ENCODE results near the gene AGAP1. TPM values are rescaled to one million over a fixed set of nuclear protein-coding genes. Genes with fewer than 3 reads are reported as not detected.

The AGAP1 gene
- total RNA-seq, 1 donor from 2014 or later = 47.2 TPM

DNA sequence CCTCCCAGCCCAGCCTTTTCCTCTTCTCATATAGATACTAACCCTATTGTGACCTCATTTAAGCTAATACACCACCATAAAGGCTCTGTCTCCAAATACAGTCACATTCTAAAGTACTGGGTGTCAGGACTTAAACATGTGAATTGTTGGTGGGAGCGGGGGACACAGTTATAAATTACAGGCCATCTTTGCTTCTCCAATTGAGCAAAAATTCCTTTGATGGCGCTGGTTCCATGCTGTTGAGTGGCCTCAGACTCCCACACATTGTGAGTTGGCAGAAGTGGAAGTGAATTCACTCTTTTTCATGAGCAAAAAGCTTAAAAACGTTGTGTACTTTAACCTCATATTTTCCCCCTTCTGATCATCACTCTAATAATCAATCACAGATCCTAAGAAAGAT is 628.4 kb downstream of the AGAP1 start:
- Mint-ChIP-seq H3K4me1 (ENCODE audit: low read depth) (peaks cover 22% of the 10 kb centered on the region), H3K36me3 (ENCODE audit: insufficient read depth) (peaks cover 24% of the 10 kb centered on the region), H3K27me3 (peaks cover 20% of the 10 kb centered on the region), H3K4me3 (ENCODE audit: low read depth) (no peak overlapping the region), H3K9me3 (ENCODE audit: low read depth) (no peaks in the 10 kb centered on the region), H3K27ac (no peak overlapping the region)
- TF ChIP-seq, protein P1, sequence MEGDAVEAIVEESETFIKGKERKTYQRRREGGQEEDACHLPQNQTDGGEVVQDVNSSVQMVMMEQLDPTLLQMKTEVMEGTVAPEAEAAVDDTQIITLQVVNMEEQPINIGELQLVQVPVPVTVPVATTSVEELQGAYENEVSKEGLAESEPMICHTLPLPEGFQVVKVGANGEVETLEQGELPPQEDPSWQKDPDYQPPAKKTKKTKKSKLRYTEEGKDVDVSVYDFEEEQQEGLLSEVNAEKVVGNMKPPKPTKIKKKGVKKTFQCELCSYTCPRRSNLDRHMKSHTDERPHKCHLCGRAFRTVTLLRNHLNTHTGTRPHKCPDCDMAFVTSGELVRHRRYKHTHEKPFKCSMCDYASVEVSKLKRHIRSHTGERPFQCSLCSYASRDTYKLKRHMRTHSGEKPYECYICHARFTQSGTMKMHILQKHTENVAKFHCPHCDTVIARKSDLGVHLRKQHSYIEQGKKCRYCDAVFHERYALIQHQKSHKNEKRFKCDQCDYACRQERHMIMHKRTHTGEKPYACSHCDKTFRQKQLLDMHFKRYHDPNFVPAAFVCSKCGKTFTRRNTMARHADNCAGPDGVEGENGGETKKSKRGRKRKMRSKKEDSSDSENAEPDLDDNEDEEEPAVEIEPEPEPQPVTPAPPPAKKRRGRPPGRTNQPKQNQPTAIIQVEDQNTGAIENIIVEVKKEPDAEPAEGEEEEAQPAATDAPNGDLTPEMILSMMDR (IDR thresholded peaks at IDR 0.05; ENCODE audit: unreplicated experiment) = no peak
- no peak for DNase-seq (ENCODE audit: low spot score, unreplicated experiment)

DNA sequence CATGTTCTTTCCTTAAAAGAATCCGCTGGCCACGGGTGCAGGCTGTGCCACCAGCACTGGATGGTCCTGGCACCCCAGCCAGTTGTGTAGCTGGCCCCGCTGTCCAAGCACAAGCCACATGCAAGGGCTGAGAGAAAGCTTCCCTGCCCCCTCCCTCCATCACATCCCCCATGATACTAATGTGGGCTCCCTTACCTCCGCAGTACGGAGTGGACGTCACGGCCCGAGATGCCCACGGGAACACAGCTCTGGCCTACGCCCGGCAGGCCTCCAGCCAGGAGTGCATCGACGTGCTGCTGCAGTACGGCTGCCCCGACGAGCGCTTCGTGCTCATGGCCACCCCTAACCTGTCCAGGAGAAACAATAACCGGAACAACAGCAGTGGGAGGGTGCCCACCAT is 629.9 kb downstream of the AGAP1 start:
- H3K27ac Mint-ChIP-seq = no peak overlapping the region
- H3K9me3 Mint-ChIP-seq (ENCODE audit: low read depth) = no peaks in the 10 kb centered on the region
- no peak for DNase-seq (ENCODE audit: low spot score, unreplicated experiment)
- H3K36me3 Mint-ChIP-seq (ENCODE audit: insufficient read depth) = peaks cover 27% of the 10 kb centered on the region
- TF ChIP-seq, protein P1 (IDR thresholded peaks at IDR 0.05; ENCODE audit: unreplicated experiment) = no peak
- no peak overlapping the region for H3K4me3 Mint-ChIP-seq (ENCODE audit: low read depth)
- peaks cover 20% of the 10 kb centered on the region for H3K27me3 Mint-ChIP-seq
- H3K4me1 Mint-ChIP-seq (ENCODE audit: low read depth) = peaks cover 11% of the 10 kb centered on the region

DNA sequence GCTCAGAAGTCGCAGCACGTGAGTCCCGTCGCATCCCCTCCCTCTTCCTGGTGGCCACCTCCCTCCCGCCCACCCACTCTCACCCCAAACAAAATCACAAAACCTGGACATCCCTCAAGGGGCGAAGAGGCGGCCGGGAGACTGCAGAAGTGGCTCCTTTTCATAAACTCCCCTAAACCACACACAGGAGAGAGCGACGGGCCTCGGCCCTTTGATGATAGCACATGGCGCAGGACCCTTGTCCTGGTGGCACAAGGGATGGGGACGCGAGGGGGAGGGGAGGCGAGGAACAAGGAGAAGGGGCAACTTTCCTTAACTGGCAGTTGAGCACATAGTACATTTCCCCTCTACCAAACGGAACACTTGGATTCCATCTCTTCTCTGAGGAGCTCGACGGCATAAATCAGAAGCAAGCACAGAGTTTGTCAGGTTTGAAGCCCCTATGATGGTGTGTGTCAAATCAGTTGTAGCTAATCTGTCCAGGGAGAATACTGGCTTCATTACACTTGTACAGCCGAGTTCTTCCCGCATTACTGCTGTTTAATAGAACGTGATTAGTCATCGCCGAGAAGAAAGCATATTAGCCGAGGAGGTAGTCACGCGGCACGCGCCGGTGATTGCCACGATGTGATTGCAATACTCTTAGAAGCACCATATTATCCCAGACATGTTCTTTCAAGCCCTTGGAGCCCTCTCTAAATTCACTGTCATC is 630.5 kb downstream of the AGAP1 start:
- H3K27ac Mint-ChIP-seq = no peak overlapping the region
- peaks cover 7% of the 10 kb centered on the region for H3K4me1 Mint-ChIP-seq (ENCODE audit: low read depth)
- TF ChIP-seq, protein P1 (IDR thresholded peaks at IDR 0.05; ENCODE audit: unreplicated experiment) = no peak
- no peak overlapping the region for H3K4me3 Mint-ChIP-seq (ENCODE audit: low read depth)
- H3K36me3 Mint-ChIP-seq (ENCODE audit: insufficient read depth) = peaks cover 27% of the 10 kb centered on the region
- no peaks in the 10 kb centered on the region for H3K9me3 Mint-ChIP-seq (ENCODE audit: low read depth)
- H3K27me3 Mint-ChIP-seq = peaks cover 14% of the 10 kb centered on the region
- DNase-seq (ENCODE audit: low spot score, unreplicated experiment) = no peak

DNA sequence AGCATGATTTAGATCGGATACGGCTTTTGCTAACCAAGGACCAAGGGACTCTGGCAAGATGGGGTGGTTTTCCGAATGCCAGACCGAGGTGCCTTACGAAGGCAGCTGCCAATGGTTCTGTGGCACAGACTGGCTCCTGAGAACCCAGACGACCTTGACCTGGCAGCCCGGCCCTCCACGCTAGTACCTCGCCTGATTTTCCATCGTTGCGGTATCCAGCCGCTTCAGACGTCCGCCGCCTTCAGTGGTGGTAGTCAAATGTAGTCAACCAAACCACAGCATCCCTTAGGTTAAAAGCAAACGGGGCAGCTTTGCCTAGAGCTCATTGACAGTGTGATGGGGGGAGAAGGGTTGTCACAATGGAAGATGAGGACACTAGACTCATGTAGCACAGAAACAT is 631.7 kb downstream of the AGAP1 start:
- TF ChIP-seq, protein P1 (IDR thresholded peaks at IDR 0.05; ENCODE audit: unreplicated experiment) = no peak
- Mint-ChIP-seq H3K36me3 (ENCODE audit: insufficient read depth) (peaks cover 24% of the 10 kb centered on the region), H3K27ac (no peak overlapping the region), H3K27me3 (peaks cover 3% of the 10 kb centered on the region), H3K4me3 (ENCODE audit: low read depth) (no peak overlapping the region), H3K9me3 (ENCODE audit: low read depth) (no peaks in the 10 kb centered on the region), H3K4me1 (ENCODE audit: low read depth) (peaks cover 4% of the 10 kb centered on the region)
- no peak for DNase-seq (ENCODE audit: low spot score, unreplicated experiment)

DNA sequence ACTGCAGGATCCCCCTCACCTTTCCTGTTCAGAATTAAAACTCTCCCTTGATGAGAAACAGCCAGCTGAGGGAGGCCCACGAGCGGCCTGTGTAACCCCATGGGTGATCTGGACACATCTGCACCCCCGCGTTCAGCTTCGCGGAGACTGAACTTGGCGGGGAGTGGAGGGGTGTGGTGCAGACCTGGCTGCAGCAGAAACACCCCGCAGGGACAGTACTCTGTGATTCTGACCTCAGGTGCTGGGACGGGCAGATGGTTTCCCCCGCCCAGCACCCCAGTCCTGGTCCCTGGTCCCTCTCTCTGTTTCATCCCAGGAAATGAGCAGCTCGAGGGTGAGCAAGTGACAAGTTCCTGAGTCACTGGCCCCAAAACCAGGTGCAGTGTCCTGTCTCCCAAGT is 633.2 kb downstream of the AGAP1 start:
- H3K36me3 Mint-ChIP-seq (ENCODE audit: insufficient read depth) = peaks cover 22% of the 10 kb centered on the region
- no peak overlapping the region for H3K27ac Mint-ChIP-seq
- no peak overlapping the region for H3K4me3 Mint-ChIP-seq (ENCODE audit: low read depth)
- H3K4me1 Mint-ChIP-seq (ENCODE audit: low read depth) = no peaks in the 10 kb centered on the region
- no peak for DNase-seq (ENCODE audit: low spot score, unreplicated experiment)
- no peaks in the 10 kb centered on the region for H3K27me3 Mint-ChIP-seq
- TF ChIP-seq, protein P1 (IDR thresholded peaks at IDR 0.05; ENCODE audit: unreplicated experiment) = no peak
- no peaks in the 10 kb centered on the region for H3K9me3 Mint-ChIP-seq (ENCODE audit: low read depth)

All from progenitor cell of endocrine pancreas (in vitro differentiated cells).